Measurements from ENCODE around the gene SNCAIP. TPM values are rescaled to one million over a fixed set of nuclear protein-coding genes. Genes with fewer than 3 reads are reported as not detected.
"Not testable (repeated sequence)": the region's sequence is repeated elsewhere in the genome, so short reads cannot be mapped to it uniquely, and the experiment has no call there.

SNCAIP gene
- total and polyA plus RNA-seq, 2 donors (not counting 1 experiment from before 2014, with no cell fraction given) = 1.3 to 4.1 TPM

DNA sequence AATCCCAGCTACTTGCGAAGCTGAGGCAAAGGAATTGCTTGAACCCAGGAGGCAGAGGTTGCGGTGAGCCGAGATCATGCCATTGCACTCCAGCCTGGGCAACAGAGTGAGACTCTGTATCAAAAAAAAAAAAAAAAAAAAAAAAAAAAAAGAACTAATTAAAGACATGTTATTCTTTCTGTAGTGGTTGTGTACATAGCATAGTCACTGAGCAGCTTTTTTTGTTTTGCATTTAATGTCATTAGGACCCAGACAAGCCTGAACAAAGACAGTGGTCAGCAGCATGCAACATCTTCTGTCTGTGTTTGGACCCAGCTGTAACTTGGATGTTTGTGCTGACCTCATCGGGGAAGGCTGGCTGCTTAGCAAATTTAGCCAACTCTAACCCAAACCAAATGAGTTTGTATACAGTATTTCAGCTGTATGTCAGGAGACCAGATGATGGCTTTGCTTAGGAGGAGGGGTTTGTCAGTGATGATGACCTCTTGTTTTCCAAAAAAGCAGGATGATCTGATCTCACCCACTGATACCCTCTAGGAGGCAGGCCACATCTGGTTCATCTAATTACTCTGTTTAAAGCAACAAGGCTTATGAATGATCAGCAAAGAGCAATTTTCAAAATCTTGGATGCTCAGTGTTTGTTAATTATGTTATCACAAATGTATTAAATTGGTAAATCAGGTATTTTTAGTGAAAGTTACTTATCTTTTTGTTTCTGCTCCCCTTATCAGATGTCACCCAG is 39.5 kb downstream of the SNCAIP start:
- H3K4me2 ChIP-seq (ENCODE audit: extremely low read depth, insufficient read depth, low read length) = no peak overlapping the region
- H3K9me3 ChIP-seq (ENCODE audit: control insufficient read depth, insufficient read depth, low read depth, low read length) = no peaks in the 10 kb centered on the region
- H3K27ac ChIP-seq (ENCODE audit: insufficient read depth, low read length) = no peak overlapping the region
- DNase-seq (ENCODE audit: low read depth in 2 of 2) = peak in 1 of 2 donors; percentile 82
- no peaks in the 10 kb centered on the region for H3K79me2 ChIP-seq (ENCODE audit: control insufficient read depth, insufficient read depth, low read length)
- H3K36me3 ChIP-seq (ENCODE audit: control insufficient read depth, insufficient read depth, low read length) = no peaks in the 10 kb centered on the region
- no peaks in the 10 kb centered on the region for H4K20me1 ChIP-seq (ENCODE audit: control insufficient read depth, extremely low read depth, insufficient read depth, low read length)
- H3K9ac ChIP-seq (ENCODE audit: insufficient read depth, low read length) = no peak overlapping the region
- TF ChIP-seq EZH2 (IDR thresholded peaks at IDR 0.05; ENCODE audit: low read length, missing control alignments) = no peak
- TF ChIP-seq CTCF (conservative IDR thresholded peaks at IDR 0.05 in 1 of 2, IDR thresholded peaks at IDR 0.05 in 1 of 2; ENCODE audit: low read depth in 1 of 2, low read length in 2 of 2) = no peak
- H3K4me1 ChIP-seq (ENCODE audit: control insufficient read depth, extremely low read depth, insufficient read depth, low read length) = no peaks in the 10 kb centered on the region
- no peak overlapping the region for H3K4me3 ChIP-seq (replicated peaks in 1 of 4; ENCODE audit: control extremely low read depth in 1 of 4, insufficient read depth in 1 of 4, low read depth in 3 of 4, low read length in 4 of 4)
- no peak overlapping the region for H2AFZ ChIP-seq (ENCODE audit: low read length)
- no peaks in the 10 kb centered on the region for H3K27me3 ChIP-seq (ENCODE audit: control insufficient read depth, insufficient read depth, low read length)

GRCh38 chr5:122352331-122352730 is 40.3 kb downstream of the SNCAIP start:
- peak; percentile 42 to 68 for DNase-seq (ENCODE audit: low read depth in 2 of 2)
- Histone ChIP-seq H3K36me3 (ENCODE audit: control insufficient read depth, insufficient read depth, low read length) (no peaks in the 10 kb centered on the region), H3K4me1 (ENCODE audit: control insufficient read depth, extremely low read depth, insufficient read depth, low read length) (no peaks in the 10 kb centered on the region), H3K79me2 (ENCODE audit: control insufficient read depth, insufficient read depth, low read length) (no peaks in the 10 kb centered on the region), H3K27ac (ENCODE audit: insufficient read depth, low read length) (no peak overlapping the region), H2AFZ (ENCODE audit: low read length) (no peak overlapping the region), H3K9ac (ENCODE audit: insufficient read depth, low read length) (no peak overlapping the region), H3K4me2 (ENCODE audit: extremely low read depth, insufficient read depth, low read length) (no peak overlapping the region), H3K4me3 (replicated peaks in 1 of 4; ENCODE audit: control extremely low read depth in 1 of 4, insufficient read depth in 1 of 4, low read depth in 3 of 4, low read length in 4 of 4) (no peak overlapping the region), H4K20me1 (ENCODE audit: control insufficient read depth, extremely low read depth, insufficient read depth, low read length) (no peaks in the 10 kb centered on the region), H3K9me3 (ENCODE audit: control insufficient read depth, insufficient read depth, low read depth, low read length) (no peaks in the 10 kb centered on the region), H3K27me3 (ENCODE audit: control insufficient read depth, insufficient read depth, low read length) (no peaks in the 10 kb centered on the region)
- no peak for TF ChIP-seq CTCF (conservative IDR thresholded peaks at IDR 0.05 in 1 of 2, IDR thresholded peaks at IDR 0.05 in 1 of 2; ENCODE audit: low read depth in 1 of 2, low read length in 2 of 2)
- no peak for TF ChIP-seq EZH2 (IDR thresholded peaks at IDR 0.05; ENCODE audit: low read length, missing control alignments)

DNA sequence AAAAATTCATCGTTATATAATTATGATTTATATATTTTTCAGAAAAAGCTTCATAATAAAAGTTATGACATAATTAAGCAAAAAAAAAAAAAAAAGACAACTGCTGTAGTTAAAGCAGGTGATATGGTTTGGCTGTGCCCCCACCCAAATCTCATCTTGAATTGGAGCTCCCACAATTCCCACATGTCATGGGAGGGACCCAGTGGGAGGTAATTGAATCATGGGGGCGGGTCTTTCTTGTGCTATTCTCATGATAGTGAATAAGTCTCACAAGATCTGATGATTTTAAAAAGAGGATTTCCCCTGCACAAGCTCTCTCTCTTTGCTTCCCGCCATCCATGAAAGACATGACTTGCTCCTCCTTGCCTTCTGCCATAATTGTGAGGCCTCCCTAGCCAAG is 41.3 kb downstream of the SNCAIP start:
- not testable (repeated sequence) for DNase-seq (ENCODE audit: low read depth in 2 of 2); H3K4me3 ChIP-seq (replicated peaks in 1 of 4; ENCODE audit: control extremely low read depth in 1 of 4, insufficient read depth in 1 of 4, low read depth in 3 of 4, low read length in 4 of 4); H3K4me1 ChIP-seq (ENCODE audit: control insufficient read depth, extremely low read depth, insufficient read depth, low read length); H3K9me3 ChIP-seq (ENCODE audit: control insufficient read depth, insufficient read depth, low read depth, low read length); H3K36me3 ChIP-seq (ENCODE audit: control insufficient read depth, insufficient read depth, low read length); H3K4me2 ChIP-seq (ENCODE audit: extremely low read depth, insufficient read depth, low read length); H3K27ac ChIP-seq (ENCODE audit: insufficient read depth, low read length); H3K9ac ChIP-seq (ENCODE audit: insufficient read depth, low read length); H3K27me3 ChIP-seq (ENCODE audit: control insufficient read depth, insufficient read depth, low read length); H2AFZ ChIP-seq (ENCODE audit: low read length); H3K79me2 ChIP-seq (ENCODE audit: control insufficient read depth, insufficient read depth, low read length); H4K20me1 ChIP-seq (ENCODE audit: control insufficient read depth, extremely low read depth, insufficient read depth, low read length)

Data from fibroblast of lung (primary cell).